OCI-LY1 (cell line): Measurements from ENCODE around the gene KCNC4.

Experiments
- CTCF ChIP-seq: fragments of 200-600 bp; sonication (generic), shearing (Covaris generic); IDR thresholded peaks from 2 replicates; pipeline ENCODE4 v1.5.1; 2017; ENCODE audit warnings: mild to moderate bottlenecking, antibody characterized with exemption, low read length, moderate library complexity, mixed read lengths
- EZH2 ChIP-seq: fragments of 200-600 bp; sonication (generic), shearing (Covaris generic); IDR thresholded peaks from 2 replicates; pipeline ENCODE4 v1.8.0; 2017; ENCODE audit warnings: borderline replicate concordance, mixed run types, mild to moderate bottlenecking, antibody characterized with exemption, low read length, moderate library complexity, mixed read lengths

- TF ChIP-seq CTCF, result no peak
- no peak for TF ChIP-seq EZH2
Measured at GRCh38 chr1:110210604-110211495, 736 bp downstream of the KCNC4 start.
